NCI-H524 (cell line): ENCODE measurements around the gene CDH23.

ENCODE experiments used
- DNase-seq, 2 experiments: peaks; one replicate each; lab custom pipeline; 2025; lab: John Stamatoyannopoulos, UW

CDH23 gene

DNA sequence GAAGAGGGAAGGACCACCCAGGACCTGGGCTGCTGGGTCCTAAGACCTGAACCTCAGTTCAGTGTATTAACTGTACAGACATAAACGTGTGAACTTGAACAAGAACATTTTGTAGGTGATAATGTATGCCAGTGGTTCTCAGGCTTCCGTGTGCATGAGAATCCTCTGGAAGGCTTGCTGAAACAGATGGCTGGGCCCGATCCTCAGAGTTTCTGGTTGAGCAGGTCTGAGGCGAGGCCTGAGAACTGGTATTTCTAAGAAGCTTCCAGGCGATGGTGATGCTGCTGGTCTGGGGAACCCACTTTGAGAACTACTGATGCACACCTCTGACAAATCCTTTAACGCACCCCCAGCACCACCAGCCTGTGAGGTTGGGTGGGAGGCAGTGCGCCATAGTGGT lies 70.4 kb downstream of the CDH23 start:
- DNase-seq, result no peak

DNA sequence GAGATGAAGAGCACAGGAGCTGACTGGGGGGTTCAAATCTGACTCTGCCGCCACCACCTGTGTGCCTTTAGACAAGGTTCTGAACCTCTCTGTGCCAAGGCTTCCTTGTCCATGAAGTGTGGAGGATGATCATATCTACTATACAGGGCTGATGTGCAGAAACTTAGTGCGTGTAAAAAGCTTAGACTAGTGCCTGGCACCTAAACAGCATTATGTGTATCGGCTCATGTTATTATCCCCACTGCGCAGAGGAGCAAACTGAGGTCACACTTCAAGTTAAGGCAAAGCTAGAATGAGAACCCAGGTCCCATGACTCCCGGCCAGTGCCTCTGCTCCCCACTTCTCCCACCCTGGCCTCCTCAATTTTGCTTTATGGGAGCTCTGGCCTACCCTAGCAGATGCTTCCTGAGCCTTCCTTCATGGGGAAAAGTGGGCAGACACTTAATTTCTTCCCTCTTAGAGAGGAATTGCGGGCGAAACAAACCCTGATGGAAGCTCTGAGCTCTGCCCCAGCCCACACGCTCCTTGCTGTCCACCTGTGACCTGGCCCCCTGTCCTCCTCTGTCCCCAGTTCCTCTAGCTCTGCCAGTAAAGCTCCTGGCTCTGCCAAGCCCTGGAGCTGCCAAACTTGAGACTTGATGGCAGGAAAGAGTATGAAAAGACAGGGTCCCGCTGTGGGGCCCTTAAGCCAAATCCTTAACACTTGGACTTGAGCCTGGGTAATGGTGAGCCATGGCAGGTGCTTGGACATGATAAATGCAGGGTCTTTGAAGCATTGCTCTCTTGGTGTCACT lies 71.0 kb downstream of the CDH23 start:
- DNase-seq, result no peak

DNA sequence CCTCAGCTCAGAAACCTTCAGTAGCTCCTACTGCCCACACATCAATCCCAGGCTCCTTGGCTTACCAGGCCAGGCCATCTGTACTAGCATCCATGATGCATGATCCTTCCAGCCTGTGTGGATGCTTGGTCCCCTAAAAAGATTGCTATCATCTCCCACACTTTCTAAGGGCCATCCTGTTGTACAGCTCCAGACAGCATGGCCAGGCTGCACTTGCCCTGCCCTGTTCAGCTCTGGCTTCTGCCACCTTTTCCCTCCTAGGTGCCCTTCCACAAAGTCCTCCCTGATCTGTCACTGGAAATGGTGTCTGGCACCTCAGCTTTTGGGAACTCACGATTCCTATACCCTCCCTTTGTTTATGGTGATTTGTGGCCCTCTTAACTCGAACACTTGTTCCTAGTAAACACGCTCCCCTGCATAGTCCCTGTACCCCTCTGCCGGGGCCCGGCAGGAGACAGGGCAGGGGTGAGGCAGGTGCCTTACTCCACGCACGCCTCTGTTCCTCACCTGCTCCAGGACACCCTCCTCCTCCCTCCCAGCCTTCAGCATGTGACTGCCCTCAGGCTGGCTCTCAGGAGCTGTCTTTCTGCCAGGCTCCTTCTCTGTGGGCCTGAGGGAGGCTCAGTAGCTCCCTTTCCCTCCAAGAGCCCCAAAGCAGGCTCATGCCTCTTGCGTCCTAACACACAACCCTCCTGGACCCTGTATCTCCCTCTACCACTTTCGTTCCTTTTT lies 71.8 kb downstream of the CDH23 start:
- no peak for DNase-seq

DNA sequence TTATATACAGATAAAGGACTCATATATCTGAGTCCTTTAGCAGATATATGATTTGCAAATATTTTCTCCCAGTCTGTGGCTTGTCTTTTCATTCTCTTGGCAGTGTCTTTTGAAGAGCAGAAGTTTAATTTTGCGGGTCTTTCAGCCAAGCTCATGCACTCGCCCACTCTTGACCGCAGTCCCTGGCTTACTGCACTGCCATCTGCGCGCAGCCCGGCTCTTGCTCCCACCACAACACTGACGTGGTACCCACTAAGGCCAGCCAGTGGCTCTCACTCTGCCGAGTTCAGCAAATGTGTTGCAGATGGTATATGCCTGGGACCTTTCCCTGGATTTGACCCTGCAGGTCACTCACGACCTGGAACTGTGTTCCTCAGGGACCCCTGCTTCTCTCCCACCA lies 74.3 kb downstream of the CDH23 start:
- no peak for DNase-seq

DNA sequence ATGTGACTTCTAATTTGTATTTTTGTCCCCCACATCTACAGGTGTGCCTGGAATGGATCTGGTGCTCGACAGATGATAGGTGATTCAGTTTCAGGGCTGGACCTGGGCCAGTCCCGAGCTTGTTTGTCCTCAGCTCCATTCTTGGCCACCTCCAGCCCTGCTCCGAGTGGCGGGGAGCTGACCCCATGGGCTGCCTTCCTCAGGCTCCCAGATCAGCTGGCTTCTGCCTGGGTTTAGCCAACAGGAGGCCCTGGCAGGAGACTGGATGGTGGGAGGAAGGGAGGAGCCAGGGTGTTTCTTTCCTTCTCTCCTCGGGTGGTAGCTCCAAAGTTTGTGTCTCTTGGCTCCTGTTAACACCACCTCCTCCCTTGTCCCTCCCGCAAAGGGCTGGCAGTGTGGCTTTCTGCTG lies 75.2 kb downstream of the CDH23 start:
- no peak for DNase-seq

DNA sequence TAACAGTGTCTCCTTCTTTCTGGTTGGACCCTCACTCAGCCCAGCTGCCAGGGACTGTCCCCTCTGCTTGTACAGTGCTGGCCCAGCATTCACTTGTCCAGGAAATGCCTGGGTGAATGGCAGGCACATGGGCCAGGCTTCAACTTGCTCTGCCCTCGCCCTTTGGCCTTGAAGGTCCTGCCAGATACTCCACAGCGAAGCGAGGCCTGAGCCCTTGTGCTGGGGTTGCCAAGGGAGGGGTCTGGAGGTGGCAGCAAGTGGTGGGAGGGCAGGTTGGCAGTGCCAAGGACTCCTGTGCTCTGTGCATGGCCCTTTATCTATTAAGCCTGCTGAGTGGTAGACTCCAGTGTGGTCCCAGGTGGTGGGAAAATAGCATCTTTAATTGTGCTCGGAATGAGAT lies 75.7 kb downstream of the CDH23 start:
- DNase-seq, result no peak

DNA sequence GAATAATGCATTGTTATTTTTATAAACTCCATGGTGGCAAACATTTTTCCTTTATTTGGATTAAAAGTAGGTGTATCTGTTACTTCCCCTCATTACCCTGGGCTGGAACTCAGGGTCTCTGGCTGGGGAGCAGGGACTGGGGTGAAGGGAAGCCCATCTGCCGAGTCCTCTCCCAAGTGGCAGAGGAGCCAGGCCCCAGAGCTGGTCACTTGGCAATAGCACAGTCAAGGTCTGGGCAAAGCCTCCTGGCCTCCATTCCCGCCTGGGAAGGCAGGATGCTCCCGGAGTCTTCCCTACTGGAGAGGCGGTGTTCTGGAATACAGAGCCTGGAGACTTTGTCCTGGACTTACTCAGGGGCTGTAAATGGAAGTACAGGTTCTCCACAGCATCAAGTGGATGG lies 76.2 kb downstream of the CDH23 start:
- DNase-seq, result no peak

DNA sequence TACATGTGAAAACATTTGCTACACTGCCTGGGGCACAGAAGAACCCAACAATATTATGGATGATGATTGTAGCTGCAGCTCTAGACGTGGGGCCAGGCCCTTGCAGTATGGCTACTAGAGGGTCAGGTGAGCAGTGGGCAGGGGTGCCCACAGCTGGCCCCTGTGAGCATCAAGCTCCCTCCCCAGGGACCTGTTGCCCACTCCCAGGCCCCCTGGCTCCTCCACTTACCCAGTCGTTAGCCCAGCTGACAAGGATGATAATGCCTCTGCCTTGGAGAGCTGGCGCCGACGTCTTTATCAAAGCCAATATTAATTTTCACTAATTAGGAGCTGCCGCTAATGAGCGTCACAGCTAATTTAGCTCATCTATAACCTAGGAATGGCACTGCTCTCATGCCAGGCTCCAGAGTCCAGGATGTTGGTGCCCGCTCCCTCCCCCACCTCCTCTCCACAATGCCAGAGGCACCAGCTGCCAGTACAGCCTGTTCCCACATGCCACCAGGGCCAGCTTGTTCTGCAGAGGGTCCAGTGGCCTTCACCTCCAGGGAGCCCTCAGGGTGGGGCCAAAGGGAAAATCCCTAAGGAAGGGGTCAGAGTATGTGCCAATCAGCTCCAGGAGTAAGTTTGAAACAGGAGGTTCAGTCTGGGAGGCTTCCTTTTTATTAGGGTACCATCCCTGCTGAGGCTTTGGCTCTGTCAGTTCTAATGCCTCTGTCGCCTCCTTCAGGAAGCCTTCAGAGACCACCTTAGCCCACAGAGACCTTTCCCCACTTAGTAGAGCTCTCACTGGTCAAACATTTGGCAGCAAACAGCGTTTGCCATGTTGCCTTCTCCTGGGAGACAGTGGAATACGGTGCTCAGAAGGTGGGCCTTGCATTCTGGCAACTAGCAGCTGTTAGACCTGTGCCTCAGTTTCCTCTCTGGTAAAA lies 77.2 kb downstream of the CDH23 start:
- peak in 1 of 2 experiments; percentile 19 for DNase-seq

DNA sequence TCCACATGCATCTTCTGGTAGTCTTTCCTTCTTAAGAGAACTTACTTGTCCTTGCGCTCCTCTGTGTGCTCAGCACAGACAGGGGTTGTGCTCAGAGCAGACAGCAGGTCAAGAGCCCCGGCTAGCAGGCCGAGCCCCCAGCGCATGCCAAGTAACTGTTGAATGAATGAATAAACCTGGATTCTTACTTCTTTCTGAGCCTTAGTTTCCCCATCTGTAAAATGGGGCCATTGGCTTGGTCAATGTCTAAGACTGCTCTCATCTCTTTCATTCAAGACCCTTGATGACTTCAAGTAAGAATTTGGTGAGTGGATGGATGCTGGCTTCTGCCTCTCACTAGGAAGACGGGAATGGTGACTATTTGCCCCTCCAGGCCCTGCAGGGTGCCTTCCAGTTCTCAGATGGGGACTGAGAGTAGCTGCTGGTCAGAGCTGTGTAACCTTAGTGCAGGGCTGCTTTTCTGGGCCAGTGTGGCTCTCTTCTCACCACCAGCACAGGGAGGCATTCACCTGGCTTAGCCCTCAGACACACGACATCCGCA lies 78.1 kb downstream of the CDH23 start:
- no peak for DNase-seq

DNA sequence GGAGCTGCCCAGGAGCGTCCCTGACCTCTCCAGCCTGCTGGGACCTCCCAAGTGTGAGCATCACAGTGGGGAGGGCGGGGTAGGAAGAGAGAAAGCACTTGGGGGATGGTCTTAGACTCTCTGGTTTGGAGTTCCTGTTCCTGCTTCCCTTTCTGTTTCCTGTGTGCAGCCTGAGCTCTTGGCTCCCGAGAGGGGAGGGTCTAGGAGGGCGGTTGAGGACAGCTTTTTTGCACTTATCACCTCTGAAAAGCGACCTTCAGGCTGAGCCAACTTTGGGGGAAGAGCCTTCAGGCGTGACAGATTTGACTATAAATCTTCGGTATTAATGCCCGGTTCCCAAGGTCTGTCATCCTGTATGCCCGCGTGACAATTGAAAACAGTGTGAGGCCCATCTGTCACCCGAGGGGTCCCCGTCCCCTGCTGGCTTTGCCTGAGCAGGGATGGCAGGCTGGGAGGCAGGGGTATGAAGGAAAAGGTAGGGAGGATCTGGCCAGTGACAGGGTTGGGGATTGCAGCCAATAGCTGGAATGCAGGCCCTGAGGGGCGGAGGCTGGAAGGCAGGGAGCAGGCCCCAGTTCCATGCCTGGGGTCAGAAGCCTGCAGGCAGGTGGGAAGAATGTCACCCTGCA lies 78.6 kb downstream of the CDH23 start:
- peak; percentile 86 to 91 for DNase-seq

DNA sequence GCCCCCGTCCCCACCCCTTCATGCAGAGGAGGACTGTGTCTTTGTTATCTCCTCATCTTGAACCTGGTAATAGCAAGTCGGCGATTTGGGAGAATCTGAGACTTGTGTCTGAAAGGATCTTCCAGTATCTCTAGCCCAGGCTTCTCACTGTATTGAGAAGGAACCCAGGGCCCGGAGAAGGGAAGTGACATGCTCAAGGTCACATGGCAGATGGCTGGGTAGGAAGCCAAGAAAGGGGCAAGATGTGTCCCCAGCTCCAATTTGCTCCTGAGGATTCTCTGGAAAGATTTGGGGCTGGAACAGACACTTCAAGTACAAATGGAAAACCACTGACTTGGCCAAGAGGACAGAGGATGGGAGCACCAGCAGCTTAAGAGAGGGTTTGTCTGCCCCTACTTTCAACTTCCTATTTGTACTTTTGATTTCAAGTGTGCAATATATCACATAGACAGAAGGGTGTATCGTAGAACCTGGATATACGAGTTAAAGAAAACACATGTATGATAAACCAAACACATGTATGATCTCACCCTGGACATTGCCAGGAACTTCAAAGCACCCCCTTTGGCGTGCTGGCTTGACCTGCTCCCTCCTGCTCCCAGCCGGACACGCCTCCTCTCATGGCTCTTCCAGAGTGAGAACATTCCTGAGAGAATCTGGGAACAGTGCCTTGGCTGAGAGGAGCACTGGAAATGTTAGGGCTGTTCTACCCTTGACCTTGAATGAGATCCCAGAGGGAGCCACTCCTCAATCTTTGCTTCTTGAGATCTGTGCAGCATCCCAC lies 79.7 kb downstream of the CDH23 start:
- no peak for DNase-seq

DNA sequence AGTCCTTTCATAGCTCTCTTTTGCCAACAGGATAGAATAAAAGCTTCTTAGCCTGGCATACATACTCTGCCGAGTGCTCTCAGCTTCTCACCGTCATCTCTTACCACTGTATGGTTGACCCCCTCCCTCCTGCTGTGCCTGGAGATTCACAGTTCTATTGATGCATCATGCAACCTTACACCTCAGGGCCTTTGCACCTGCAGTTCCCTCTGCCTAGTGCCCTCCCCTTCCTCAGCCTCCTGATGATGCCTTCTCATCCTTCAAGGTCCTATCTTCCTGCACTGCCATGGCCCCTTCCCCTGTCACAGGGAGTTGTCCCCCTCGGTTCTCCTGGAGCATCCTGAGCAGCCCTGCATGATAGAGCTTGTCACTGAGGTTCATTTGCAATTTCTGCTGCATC lies 81.5 kb downstream of the CDH23 start:
- DNase-seq, result no peak

DNA sequence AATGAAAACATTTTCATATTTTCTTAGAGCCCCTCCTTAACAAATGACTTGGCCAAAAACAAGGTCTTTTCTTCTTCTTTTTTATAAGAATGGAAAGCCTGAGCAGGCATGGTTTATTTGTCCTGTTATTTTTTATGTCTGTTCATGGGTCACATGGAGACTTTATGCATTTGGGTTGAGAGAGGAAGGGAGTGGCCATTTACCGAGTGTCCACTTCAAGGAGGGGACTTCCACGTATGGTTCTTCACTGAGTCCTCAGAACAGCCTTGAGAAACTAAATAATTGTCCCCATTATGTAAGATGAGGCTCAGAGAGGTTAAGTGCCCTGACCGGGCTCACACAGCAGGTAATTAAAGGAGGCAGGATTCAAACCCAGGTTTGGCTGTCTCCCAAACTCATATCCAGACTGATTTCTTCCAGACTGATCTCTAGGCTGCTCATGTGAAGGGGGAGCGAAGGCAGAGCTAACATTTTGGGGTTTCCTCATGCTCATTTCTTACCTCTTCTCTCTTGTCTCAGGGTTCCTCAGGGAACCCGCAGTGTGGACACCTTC lies 82.2 kb downstream of the CDH23 start:
- DNase-seq, result no peak

DNA sequence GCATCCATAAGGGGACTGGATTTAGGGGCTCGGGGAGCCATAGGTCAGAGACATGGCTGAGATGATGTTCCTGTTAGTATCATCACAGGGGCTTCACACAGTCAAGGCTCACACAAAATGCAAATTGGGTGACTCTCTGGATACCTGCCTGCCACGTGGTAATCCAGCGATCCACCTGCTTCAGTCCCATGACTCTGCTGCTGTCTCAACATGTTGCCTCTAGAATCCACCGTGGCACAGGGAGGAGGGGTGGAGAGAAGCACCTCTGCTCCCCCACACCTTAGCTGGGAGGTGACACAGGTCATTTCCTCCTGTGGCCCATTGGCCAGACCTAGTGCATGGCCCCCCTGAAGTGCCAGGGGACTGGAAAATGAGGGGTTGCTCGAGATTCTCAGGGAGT lies 83.1 kb downstream of the CDH23 start:
- DNase-seq, result no peak

DNA sequence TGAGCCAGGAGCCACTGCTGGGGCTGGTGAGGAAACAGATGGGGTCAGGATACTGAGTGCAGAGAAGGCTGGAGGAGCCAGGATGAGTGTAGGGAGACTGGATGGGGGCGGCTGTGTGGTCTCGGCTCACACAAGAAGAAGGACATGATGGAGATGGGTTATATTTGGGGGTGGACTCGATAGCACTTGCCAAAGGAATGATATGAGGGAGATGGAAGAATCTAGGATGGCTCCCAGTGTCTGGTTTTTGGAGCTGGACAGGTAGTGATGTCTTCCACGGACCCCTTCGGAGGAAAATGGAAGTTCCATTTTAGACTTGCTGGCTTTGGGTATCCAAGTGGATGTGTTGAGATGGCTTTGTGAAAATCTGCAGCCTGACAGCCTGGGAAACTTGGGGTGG lies 83.9 kb downstream of the CDH23 start:
- DNase-seq, result no peak

DNA sequence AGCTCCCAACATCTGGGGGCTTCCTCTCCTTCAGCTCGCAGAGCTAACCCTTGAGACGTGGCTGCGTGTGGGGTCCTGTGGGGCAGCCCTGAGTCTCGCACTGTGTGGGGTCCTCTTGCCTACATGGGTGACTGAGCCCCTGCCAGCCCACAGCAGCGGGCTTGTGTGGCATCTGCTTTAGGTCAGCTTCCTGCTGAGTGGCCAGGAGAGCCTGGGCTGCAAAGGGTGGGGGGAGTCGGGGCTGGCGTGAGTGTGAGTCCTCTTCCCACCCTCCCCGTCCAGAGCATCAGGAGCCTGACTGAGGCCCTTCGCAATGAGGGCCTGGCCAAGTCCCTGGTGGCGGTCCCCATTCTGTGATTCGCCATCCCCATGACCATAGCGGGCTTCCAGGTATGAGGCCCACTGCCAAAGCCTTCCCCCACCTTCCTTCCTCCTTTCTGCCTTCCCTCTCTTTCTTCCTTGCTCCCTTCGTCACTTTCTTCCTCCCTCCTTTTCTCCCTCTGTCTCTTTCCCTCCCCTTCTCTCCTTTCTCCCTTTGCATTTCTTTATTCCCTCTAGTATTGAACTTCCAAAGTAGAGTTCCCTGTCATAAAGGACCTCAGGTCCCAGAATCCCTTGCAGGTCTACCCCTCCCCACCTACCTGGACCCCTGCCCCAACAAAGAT lies 85.2 kb downstream of the CDH23 start:
- DNase-seq, result no peak

DNA sequence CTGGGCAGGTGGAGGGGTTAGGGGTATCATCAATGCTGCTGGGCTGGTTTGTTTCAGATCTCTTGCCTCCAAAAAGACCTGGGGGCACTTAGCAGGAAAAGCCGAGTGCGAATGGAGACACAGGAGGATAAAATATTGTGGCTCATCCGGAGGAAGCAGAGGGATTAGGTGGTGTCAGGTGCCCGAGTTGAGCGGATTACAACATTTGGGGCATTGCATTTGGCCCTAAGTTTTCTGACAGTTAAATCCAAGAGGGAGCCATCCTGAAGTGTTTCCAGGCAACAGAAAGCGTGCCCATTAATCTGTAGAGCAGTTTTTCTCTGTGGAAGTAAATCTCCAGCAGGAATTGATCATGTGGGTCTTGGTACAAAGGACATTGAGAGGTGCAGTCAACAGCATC lies 85.9 kb downstream of the CDH23 start:
- no peak for DNase-seq

DNA sequence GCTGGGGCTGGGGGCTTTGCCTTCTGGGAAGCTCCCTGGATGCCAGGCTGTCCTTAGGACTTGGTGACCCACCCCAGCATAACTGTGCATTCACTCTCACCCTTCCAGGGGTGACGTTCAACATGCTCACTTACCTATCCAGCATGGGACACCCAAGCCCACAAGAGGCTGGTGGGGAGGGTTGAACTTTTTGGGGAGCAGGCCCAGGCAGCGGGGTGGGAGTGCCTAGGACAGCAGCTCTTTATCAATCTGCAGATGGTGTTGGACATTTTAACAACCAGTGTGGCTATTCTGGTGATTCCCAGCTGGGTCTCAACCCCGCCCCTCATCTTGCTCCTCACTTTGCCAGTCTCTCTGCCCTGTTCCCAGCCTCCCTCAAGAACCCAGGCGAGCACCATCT lies 86.4 kb downstream of the CDH23 start:
- DNase-seq, result no peak

DNA sequence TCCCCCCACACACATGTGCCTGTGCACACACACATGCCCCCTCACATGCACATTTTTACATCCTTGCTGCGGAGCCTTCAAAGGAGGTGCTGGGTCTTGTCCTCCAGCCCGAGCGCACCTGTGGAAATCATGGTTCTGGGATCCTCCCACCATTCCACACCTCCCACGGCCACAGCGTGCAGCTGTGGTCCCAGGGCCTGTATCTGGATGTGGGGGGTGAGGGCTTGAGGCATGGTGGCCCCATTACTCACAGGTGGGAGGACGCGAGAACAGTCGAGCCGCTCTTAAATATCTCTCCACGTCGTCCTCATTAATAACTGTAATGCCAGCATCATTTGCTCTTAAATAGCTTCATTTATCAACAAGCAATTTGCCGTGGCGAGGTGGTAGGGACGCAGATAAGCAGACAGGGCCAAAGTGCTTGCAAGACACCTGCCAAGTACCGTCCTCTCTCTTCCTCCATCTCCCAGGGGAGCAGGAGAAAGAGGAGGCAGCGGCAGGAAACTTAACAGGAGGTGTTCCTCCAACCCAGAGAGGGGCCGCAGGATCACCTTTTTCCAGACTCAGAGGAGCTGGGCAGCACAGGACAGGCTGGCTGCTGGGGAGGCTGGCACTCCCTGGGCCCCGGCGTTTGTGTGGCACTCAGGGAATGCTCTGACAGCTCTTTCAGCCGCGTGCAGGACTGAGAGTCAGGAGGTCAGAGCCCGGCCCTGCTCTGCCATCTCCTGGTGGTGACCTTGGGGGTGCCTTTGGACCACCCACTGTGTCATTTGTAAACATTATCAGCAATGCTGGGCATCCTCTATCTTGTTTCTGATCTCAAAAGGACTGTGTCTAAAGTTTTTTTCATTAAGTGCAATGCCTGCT lies 87.4 kb downstream of the CDH23 start:
- DNase-seq, result no peak
